GM23248 (cell line): ENCODE results near the gene MPG. TPM values are rescaled to one million over a fixed set of nuclear protein-coding genes. Genes with fewer than 3 reads are reported as not detected.

Experiments
- DNase-seq: peaks from one replicate; pipeline ENCODE4 v3.0.0-alpha.2; 2015
- H2AFZ ChIP-seq: fragments of 200-600 bp; sonication (generic); 2 replicates; pipeline ENCODE4 v1.6.1; 2016; ENCODE audit warnings: antibody characterized with exemption
- H3F3A ChIP-seq: fragments of 200-600 bp; sonication (generic); 2 replicates; pipeline ENCODE4 v1.6.1; 2016; ENCODE audit warnings: mild to moderate bottlenecking, antibody characterized with exemption, mixed run types; ENCODE audit not compliant: insufficient read depth
- H3K27ac ChIP-seq: fragments of 200-600 bp; sonication (generic); 2 replicates; pipeline ENCODE4 v1.5.1; 2016; ENCODE audit warnings: mild to moderate bottlenecking
- H3K27me3 ChIP-seq: fragments of 200-600 bp; sonication (generic); replicated peaks from 2 replicates; pipeline ENCODE4 v1.6.1; 2016; ENCODE audit warnings: mild to moderate bottlenecking; ENCODE audit not compliant: insufficient read depth
- H3K36me3 ChIP-seq: fragments of 200-600 bp; sonication (generic); 2 replicates; pipeline ENCODE4 v1.6.1; 2016; ENCODE audit warnings: low read depth, mild to moderate bottlenecking
- H3K4me1 ChIP-seq: fragments of 200-600 bp; sonication (generic); 2 replicates; pipeline ENCODE4 v1.6.1; 2016; ENCODE audit warnings: mild to moderate bottlenecking; ENCODE audit not compliant: insufficient read depth
- H3K4me2 ChIP-seq: fragments of 200-600 bp; sonication (generic); one replicate; pipeline ENCODE4 v1.6.1; 2016; ENCODE audit warnings: mild to moderate bottlenecking; ENCODE audit not compliant: unreplicated experiment
- H3K4me3 ChIP-seq: fragments of 200-600 bp; sonication (generic); 2 replicates; pipeline ENCODE4 v1.5.1; 2016; ENCODE audit warnings: mild to moderate bottlenecking
- H3K79me2 ChIP-seq: fragments of 200-600 bp; sonication (generic); 2 replicates; pipeline ENCODE4 v1.6.1; 2016; ENCODE audit warnings: mild to moderate bottlenecking; ENCODE audit not compliant: insufficient read depth
- H3K9ac ChIP-seq: fragments of 200-600 bp; sonication (generic); 2 replicates; pipeline ENCODE4 v1.6.1; 2016; ENCODE audit warnings: mild to moderate bottlenecking
- H3K9me2 ChIP-seq: fragments of 200-600 bp; sonication (generic); 2 replicates; pipeline ENCODE4 v1.6.1; 2016; ENCODE audit warnings: mixed run types, mild to moderate bottlenecking, moderate library complexity; ENCODE audit not compliant: insufficient read depth
- H3K9me3 ChIP-seq: fragments of 200-600 bp; sonication (generic); one replicate; pipeline ENCODE4 v1.6.1; 2017; ENCODE audit warnings: low read depth
- H4K20me1 ChIP-seq: fragments of 200-600 bp; sonication (generic); 2 replicates; pipeline ENCODE4 v1.6.0; 2016; ENCODE audit not compliant: insufficient read depth
- EZH2 ChIP-seq: fragments of 200-600 bp; sonication (generic); IDR thresholded peaks from 2 replicates; pipeline ENCODE4 v1.6.1; 2018; ENCODE audit warnings: antibody characterized with exemption, mild to moderate bottlenecking; ENCODE audit not compliant: insufficient read depth, poor library complexity, severe bottlenecking
- EZH2phosphoT487 ChIP-seq: fragments of 200-600 bp; sonication (generic); IDR thresholded peaks from 2 replicates; pipeline ENCODE4 v1.6.1; 2018; ENCODE audit warnings: antibody characterized with exemption, moderate library complexity, mild to moderate bottlenecking, low read depth; ENCODE audit not compliant: insufficient read depth
- WGBS, 2 experiments: methylation state at CpG; one replicate each; pipeline ENCODE4 v1.1.6; 2015 to 2017; ENCODE audit warnings: low lambda C conversion rate in 2 of 2, low coverage in 1 of 2; ENCODE audit errors: missing lambda C conversion rate in 2 of 2; 5-methylcytosine and 5-hydroxymethylcytosine counted together
- in situ Hi-C: fragments of 300-500 bp; cut with MboI; formaldehyde crosslinking; loops from 2 replicates; pipeline ENCODE4 v1.15.0; 2020
- polyA plus RNA-seq: library from polyadenylated mRNA; unstranded; fragments of >200 nt; fragmentation: Nextera tagmentation; extraction: Ambion mirVana; gene quantifications from 2 replicates; pipeline ENCODE4 v1.2.1, GENCODE V29; 2016
- total RNA-seq: library from RNA; depleted of rRNA; stranded (reverse); fragments of >200 nt; shearing (Covaris generic); gene quantifications from 2 replicates; pipeline ENCODE4 v1.2.3, GENCODE V29; 2014

Gene MPG
- total and polyA plus RNA-seq, 2 experiments from 2014 or later = 134 to 222 TPM

- H3K4me2 ChIP-seq = no peak overlapping the region
- peaks cover 25% of the 10 kb centered on the region for H3F3A ChIP-seq
- H2AFZ ChIP-seq = no peak overlapping the region
- H3K9me3 ChIP-seq = no peaks in the 10 kb centered on the region
- H3K79me2 ChIP-seq = peaks cover 15% of the 10 kb centered on the region; the same call in 1 of the 2 replicates
- H3K9me2 ChIP-seq = no peaks in the 10 kb centered on the region
- H3K9ac ChIP-seq = no peak overlapping the region
- in situ Hi-C loops = no loop called here
- 76 to 89% methylated on average over 17 to 20 of the region's 23 CpGs for WGBS, 2 experiments
- H3K27me3 ChIP-seq = no peaks in the 10 kb centered on the region
- TF ChIP-seq EZH2 (no peak), EZH2phosphoT487 (no peak)
- peaks cover 24% of the 10 kb centered on the region for H3K4me1 ChIP-seq
- no peak for DNase-seq
- no peaks in the 10 kb centered on the region for H4K20me1 ChIP-seq
- H3K36me3 ChIP-seq = peaks cover 10% of the 10 kb centered on the region; the same call in 1 of the 2 replicates
- H3K27ac ChIP-seq = no peak overlapping the region
- H3K4me3 ChIP-seq = no peak overlapping the region
Measured at GRCh38 chr16:86483-86952, 8.5 kb downstream of the MPG start.

GRCh38 chr16:88613-89012 is 10.6 kb downstream of the MPG start:
- H3F3A ChIP-seq = peaks cover 19% of the 10 kb centered on the region
- no peak overlapping the region for H3K9ac ChIP-seq
- H3K27me3 ChIP-seq = no peaks in the 10 kb centered on the region
- in situ Hi-C loops = no loop called here
- H3K27ac ChIP-seq = no peak overlapping the region
- H3K9me3 ChIP-seq = no peaks in the 10 kb centered on the region
- H4K20me1 ChIP-seq = no peaks in the 10 kb centered on the region
- H3K79me2 ChIP-seq = peaks cover 11% of the 10 kb centered on the region; the same call in 1 of the 2 replicates
- no peak for DNase-seq
- no peak for TF ChIP-seq EZH2
- no peak for TF ChIP-seq EZH2phosphoT487
- no peaks in the 10 kb centered on the region for H3K9me2 ChIP-seq
- peaks cover 9% of the 10 kb centered on the region; the same call in 1 of the 2 replicates for H3K36me3 ChIP-seq
- H2AFZ ChIP-seq = no peak overlapping the region
- H3K4me3 ChIP-seq = no peak overlapping the region
- 88 to 90% methylated on average over 14 of the region's 14 CpGs for WGBS, 2 experiments
- H3K4me1 ChIP-seq = peaks cover 23% of the 10 kb centered on the region
- no peak overlapping the region for H3K4me2 ChIP-seq

- Histone ChIP-seq H3K9me2 (no peaks in the 10 kb centered on the region), H4K20me1 (no peaks in the 10 kb centered on the region), H3K79me2 (peaks cover 11% of the 10 kb centered on the region; the same call in 1 of the 2 replicates), H2AFZ (no peak overlapping the region), H3F3A (peaks cover 15% of the 10 kb centered on the region), H3K9ac (no peak overlapping the region), H3K4me1 (peaks cover 13% of the 10 kb centered on the region), H3K4me2 (no peak overlapping the region), H3K9me3 (no peaks in the 10 kb centered on the region), H3K27me3 (no peaks in the 10 kb centered on the region), H3K36me3 (peaks cover 8% of the 10 kb centered on the region; the same call in 1 of the 2 replicates), H3K4me3 (no peak overlapping the region), H3K27ac (no peak overlapping the region)
- no peak for DNase-seq
- 73 to 83% methylated on average over 27 to 30 of the region's 30 CpGs for WGBS, 2 experiments
- TF ChIP-seq EZH2phosphoT487 (no peak), EZH2 (no peak)
- in situ Hi-C loops = no loop called here
Measured at GRCh38 chr16:89391-90302, 11.6 kb downstream of the MPG start.

GRCh38 chr16:91484-91883 is 13.5 kb downstream of the MPG start:
- H3K9ac ChIP-seq = no peak overlapping the region
- no peak overlapping the region for H2AFZ ChIP-seq
- no peak for DNase-seq
- no peaks in the 10 kb centered on the region for H4K20me1 ChIP-seq
- no peaks in the 10 kb centered on the region for H3K4me1 ChIP-seq
- in situ Hi-C loops = no loop called here
- no peak overlapping the region for H3K27ac ChIP-seq
- no peaks in the 10 kb centered on the region for H3K9me3 ChIP-seq
- WGBS, 2 experiments = 50 to 64% methylated on average over 9 of the region's 9 CpGs
- TF ChIP-seq EZH2 (no peak), EZH2phosphoT487 (no peak)
- H3K79me2 ChIP-seq = peaks cover 3% of the 10 kb centered on the region; the same call in 1 of the 2 replicates
- no peaks in the 10 kb centered on the region for H3K9me2 ChIP-seq
- H3K36me3 ChIP-seq = no peaks in the 10 kb centered on the region; the same call in 1 of the 2 replicates
- H3F3A ChIP-seq = 0 out of 2 replicates have a peak, but pooled peaks cover 5% of the 10 kb centered on the region
- no peak overlapping the region for H3K4me2 ChIP-seq
- H3K4me3 ChIP-seq = no peak overlapping the region
- no peaks in the 10 kb centered on the region for H3K27me3 ChIP-seq
